ENCODE data around the gene THG1L.

Gene THG1L

DNA sequence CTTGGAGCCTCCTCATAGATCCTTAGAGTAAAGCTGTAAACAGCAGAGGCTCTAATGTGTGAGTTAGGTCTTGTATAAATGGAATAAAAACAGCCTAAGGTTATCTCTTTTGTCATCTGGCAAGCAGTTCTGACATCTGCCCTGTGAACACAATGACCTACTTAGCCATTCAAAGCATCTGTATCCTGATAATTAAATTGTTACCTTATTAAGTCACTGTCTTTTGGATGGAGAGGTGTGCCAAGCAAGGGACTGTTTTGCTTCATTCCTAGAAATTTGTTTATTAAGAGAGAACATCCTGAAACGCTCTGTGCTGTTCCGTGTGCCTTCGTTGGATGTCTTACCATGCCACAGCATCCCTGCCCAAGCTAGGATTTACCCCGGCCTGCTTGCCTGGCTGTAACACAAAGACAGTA, 13.8 kb downstream of the THG1L start:
- TF ChIP-seq ARNTL (CRISPR knock-in tag; IDR thresholded peaks at IDR 0.05; ENCODE audit: borderline replicate concordance, low read depth): no peak
- no peak for TF ChIP-seq TOX (CRISPR knock-in tag; IDR thresholded peaks at IDR 0.05; ENCODE audit: borderline replicate concordance)
- peak; percentile 19; the same call in 1 of the 2 replicates for TF ChIP-seq TCF4 (CRISPR knock-in tag; IDR thresholded peaks at IDR 0.05; ENCODE audit: borderline replicate concordance)
- no peak for ATAC-seq

DNA sequence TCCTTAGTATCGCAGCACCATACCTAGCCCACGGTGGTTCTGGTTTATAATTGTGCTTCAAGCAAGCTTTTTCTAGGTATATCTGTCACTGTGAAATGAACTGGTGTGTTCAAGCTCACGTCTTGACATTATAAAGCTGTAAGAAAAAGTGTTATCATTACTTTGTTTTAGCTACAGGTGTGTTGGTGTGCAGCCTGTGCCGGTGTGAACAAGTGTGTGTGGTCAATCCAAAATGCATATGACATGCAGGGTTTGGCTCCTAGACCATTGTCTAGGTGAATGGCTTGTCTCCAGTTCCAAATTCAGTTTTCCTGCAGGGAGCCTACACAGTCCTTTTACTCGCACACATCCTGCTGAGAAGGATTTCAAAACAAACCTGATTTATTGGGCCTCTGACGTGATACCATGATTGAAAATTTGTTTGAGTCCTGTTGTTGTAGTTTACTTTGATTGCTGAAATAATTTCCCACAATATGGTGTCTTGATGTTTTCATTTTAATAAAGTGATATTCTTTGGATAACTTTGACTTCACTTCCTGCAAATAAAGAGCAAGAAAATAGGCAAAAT, 16.0 kb downstream of the THG1L start:
- no peak for ATAC-seq
- TF ChIP-seq ARNTL (CRISPR knock-in tag; IDR thresholded peaks at IDR 0.05; ENCODE audit: borderline replicate concordance, low read depth) (no peak), PPARA (CRISPR knock-in tag; IDR thresholded peaks at IDR 0.05; ENCODE audit: borderline replicate concordance) (no peak), ESRRG (CRISPR knock-in tag; IDR thresholded peaks at IDR 0.05) (no peak), ZC3H10 (CRISPR knock-in tag; IDR thresholded peaks at IDR 0.05) (no peak), ZNF70 (CRISPR knock-in tag; IDR thresholded peaks at IDR 0.05) (no peak), RARB (CRISPR knock-in tag; IDR thresholded peaks at IDR 0.05) (no peak), SNAI2 (CRISPR knock-in tag; IDR thresholded peaks at IDR 0.05) (no peak), ZFP30 (CRISPR knock-in tag; IDR thresholded peaks at IDR 0.05) (no peak), ZNF565 (CRISPR knock-in tag; conservative IDR thresholded peaks at IDR 0.05; ENCODE audit: low read depth) (no peak), CSRNP3 (CRISPR knock-in tag; IDR thresholded peaks at IDR 0.05) (no peak), ISL1 (CRISPR knock-in tag; IDR thresholded peaks at IDR 0.05) (no peak), OSR1 (CRISPR knock-in tag; IDR thresholded peaks at IDR 0.05) (no peak)
- TF ChIP-seq, protein P1, sequence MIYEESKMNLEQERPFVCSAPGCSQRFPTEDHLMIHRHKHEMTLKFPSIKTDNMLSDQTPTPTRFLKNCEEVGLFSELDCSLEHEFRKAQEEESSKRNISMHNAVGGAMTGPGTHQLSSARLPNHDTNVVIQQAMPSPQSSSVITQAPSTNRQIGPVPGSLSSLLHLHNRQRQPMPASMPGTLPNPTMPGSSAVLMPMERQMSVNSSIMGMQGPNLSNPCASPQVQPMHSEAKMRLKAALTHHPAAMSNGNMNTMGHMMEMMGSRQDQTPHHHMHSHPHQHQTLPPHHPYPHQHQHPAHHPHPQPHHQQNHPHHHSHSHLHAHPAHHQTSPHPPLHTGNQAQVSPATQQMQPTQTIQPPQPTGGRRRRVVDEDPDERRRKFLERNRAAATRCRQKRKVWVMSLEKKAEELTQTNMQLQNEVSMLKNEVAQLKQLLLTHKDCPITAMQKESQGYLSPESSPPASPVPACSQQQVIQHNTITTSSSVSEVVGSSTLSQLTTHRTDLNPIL (CRISPR knock-in tag; IDR thresholded peaks at IDR 0.05; ENCODE audit: low read depth): no peak

DNA sequence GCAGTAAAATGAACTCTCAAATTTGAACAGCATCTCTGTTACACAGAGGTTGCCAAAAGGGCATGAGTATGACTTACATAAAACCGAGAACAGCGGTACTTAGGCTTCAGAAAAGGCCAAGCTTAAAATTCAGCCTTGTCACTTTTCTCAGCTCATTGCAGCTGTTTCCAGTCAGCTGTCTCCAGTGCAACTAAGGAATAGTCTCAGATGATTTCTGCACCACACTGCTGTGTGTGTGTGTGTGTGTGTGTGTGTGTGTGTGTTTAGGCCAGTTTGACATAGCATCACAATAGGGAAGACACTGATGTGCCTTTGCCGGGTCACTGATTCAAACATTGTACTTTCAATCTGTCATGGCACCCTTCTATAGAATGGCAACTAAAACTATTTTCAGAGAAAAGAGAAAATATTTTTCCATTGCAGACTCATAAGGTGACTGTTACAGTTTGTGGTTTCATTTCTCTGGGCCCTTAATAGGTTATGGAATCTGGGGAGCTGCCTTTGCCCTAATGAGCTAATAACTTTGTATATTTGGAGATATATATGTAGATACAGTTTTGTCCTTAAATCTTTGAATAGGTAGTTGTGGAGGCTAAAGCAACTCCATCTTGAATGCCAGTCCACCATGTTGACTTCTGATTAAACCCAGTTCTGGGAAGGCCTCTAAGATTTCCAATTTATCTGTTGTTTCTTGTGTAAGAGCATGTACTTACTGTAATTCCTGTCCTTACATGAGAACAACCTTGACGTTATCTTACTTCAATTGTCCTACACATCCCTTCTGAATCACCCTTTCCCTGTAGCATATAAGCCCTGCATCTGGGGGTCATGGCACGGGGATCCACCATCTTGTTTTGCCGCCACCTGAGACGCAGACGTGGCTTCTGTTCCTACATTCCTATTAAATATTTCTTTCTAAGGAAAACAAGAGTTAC, 16.8 kb downstream of the THG1L start:
- TF ChIP-seq ZNF565 (CRISPR knock-in tag; conservative IDR thresholded peaks at IDR 0.05; ENCODE audit: low read depth): no peak
- no peak for TF ChIP-seq GLIS3 (CRISPR knock-in tag; IDR thresholded peaks at IDR 0.05)
- no peak for TF ChIP-seq OSR1 (CRISPR knock-in tag; IDR thresholded peaks at IDR 0.05)
- TF ChIP-seq TCF4 (CRISPR knock-in tag; IDR thresholded peaks at IDR 0.05; ENCODE audit: borderline replicate concordance): no peak
- no peak for TF ChIP-seq RARB (CRISPR knock-in tag; IDR thresholded peaks at IDR 0.05)
- TF ChIP-seq PPARA (CRISPR knock-in tag; IDR thresholded peaks at IDR 0.05; ENCODE audit: borderline replicate concordance): no peak
- peak; percentile 21; the same call in 1 of the 2 replicates for TF ChIP-seq ZC3H10 (CRISPR knock-in tag; IDR thresholded peaks at IDR 0.05)
- TF ChIP-seq CSRNP3 (CRISPR knock-in tag; IDR thresholded peaks at IDR 0.05): no peak
- TF ChIP-seq ZFP30 (CRISPR knock-in tag; IDR thresholded peaks at IDR 0.05): no peak
- TF ChIP-seq, protein P2, sequence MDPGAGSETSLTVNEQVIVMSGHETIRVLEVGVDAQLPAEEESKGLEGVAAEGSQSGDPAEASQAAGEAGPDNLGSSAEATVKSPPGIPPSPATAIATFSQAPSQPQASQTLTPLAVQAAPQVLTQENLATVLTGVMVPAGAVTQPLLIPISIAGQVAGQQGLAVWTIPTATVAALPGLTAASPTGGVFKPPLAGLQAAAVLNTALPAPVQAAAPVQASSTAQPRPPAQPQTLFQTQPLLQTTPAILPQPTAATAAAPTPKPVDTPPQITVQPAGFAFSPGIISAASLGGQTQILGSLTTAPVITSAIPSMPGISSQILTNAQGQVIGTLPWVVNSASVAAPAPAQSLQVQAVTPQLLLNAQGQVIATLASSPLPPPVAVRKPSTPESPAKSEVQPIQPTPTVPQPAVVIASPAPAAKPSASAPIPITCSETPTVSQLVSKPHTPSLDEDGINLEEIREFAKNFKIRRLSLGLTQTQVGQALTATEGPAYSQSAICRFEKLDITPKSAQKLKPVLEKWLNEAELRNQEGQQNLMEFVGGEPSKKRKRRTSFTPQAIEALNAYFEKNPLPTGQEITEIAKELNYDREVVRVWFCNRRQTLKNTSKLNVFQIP (CRISPR knock-in tag; IDR thresholded peaks at IDR 0.05; ENCODE audit: borderline replicate concordance, low read depth): no peak
- TF ChIP-seq TSHZ2 (CRISPR knock-in tag; IDR thresholded peaks at IDR 0.05): no peak
- TF ChIP-seq ZFP3 (CRISPR knock-in tag; IDR thresholded peaks at IDR 0.05): 0 out of 2 replicates have a peak, but pooled peaks have one; percentile 62
- TF ChIP-seq CSDC2 (CRISPR knock-in tag; IDR thresholded peaks at IDR 0.05): 0 out of 2 replicates have a peak, but pooled peaks have one; percentile 30
- TF ChIP-seq ARNTL (CRISPR knock-in tag; IDR thresholded peaks at IDR 0.05; ENCODE audit: borderline replicate concordance, low read depth): no peak
- no peak for TF ChIP-seq BACH2 (CRISPR knock-in tag; IDR thresholded peaks at IDR 0.05; ENCODE audit: borderline replicate concordance)
- TF ChIP-seq, protein P1 (CRISPR knock-in tag; IDR thresholded peaks at IDR 0.05; ENCODE audit: low read depth): no peak
- TF ChIP-seq TOX (CRISPR knock-in tag; IDR thresholded peaks at IDR 0.05; ENCODE audit: borderline replicate concordance): no peak
- TF ChIP-seq ZNF8 (CRISPR knock-in tag; IDR thresholded peaks at IDR 0.05): no peak
- TF ChIP-seq ISL1 (CRISPR knock-in tag; IDR thresholded peaks at IDR 0.05): no peak
- TF ChIP-seq SNAI2 (CRISPR knock-in tag; IDR thresholded peaks at IDR 0.05): no peak
- no peak for TF ChIP-seq PATZ1 (CRISPR knock-in tag; IDR thresholded peaks at IDR 0.05; ENCODE audit: borderline replicate concordance)
- no peak for ATAC-seq
